Heart left ventricle (tissue), 16 donors: ENCODE data around the gene RAB43. TPM values are rescaled to one million over a fixed set of nuclear protein-coding genes. Genes with fewer than 3 reads are reported as not detected.

ENCODE experiments used
- ATAC-seq, 4 donors: fragments of 200-7000 bp; cut with Tn5 transposase; one replicate each; pipeline ENCODE4 v1.9.1; 2020 to 2022; ENCODE audit warnings: moderate library complexity in 4 of 4, mild to moderate bottlenecking in 3 of 4, moderate number of reproducible peaks in 1 of 4
- DNase-seq, 5 donors: peaks; one replicate each; pipeline ENCODE4 v3.0.0-alpha.2; 2020
- H3K27ac ChIP-seq, 12 donors: fragments of 200-600 bp; sonication (generic) in 4 of 12; one replicate each; pipeline versions ENCODE4 v1.5.0 to v1.8.0; 2016 to 2022; ENCODE audit warnings: mild to moderate bottlenecking in 2 of 12
- H3K27me3 ChIP-seq, 9 donors: fragments of 200-600 bp; sonication (generic) in 2 of 9; one replicate each; pipeline versions ENCODE4 v1.5.1 to v1.8.0; 2016 to 2022; ENCODE audit warnings: mild to moderate bottlenecking in 3 of 9
- H3K36me3 ChIP-seq, 9 donors: fragments of 200-600 bp; sonication (generic) in 2 of 9; one replicate each; pipeline versions ENCODE4 v1.5.0 to v1.8.0; 2018 to 2022; ENCODE audit warnings: mild to moderate bottlenecking in 2 of 9
- H3K4me1 ChIP-seq, 12 donors: fragments of 200-600 bp; sonication (generic) in 4 of 12; one replicate each; pipeline versions ENCODE4 v1.5.0 to v1.8.0; 2016 to 2022; ENCODE audit warnings: mild to moderate bottlenecking in 3 of 12
- H3K4me3 ChIP-seq, 12 donors: fragments of 200-600 bp; sonication (generic) in 4 of 12; one replicate each; pipeline versions ENCODE4 v1.5.0 to v1.8.0; 2017 to 2022; ENCODE audit warnings: mild to moderate bottlenecking in 9 of 12, moderate library complexity in 4 of 12
- H3K9me3 ChIP-seq, 12 donors: fragments of 200-600 bp; sonication (generic) in 4 of 12; one replicate each; pipeline versions ENCODE4 v1.5.0 to v1.8.0; 2016 to 2022; ENCODE audit warnings: mild to moderate bottlenecking in 1 of 12
- CTCF ChIP-seq, 12 donors: fragments of 200-600 bp; sonication (generic) in 4 of 12; IDR thresholded peaks; one replicate each; pipeline versions ENCODE4 v1.5.0 to v1.8.0; 2018 to 2022; ENCODE audit warnings: antibody characterized with exemption in 12 of 12, mild to moderate bottlenecking in 5 of 12
- POLR2A ChIP-seq, 2 donors: fragments of 450-650 bp; IDR thresholded peaks; one replicate each; pipeline ENCODE4 v1.6.1; 2017; ENCODE audit warnings: antibody characterized with exemption in 2 of 2, mild to moderate bottlenecking in 2 of 2, moderate library complexity in 2 of 2
- WGBS, 4 donors: extraction: QIAGEN DNeasy Blood & Tissue Kit in 2 of 4; methylation state at CpG; one replicate each; pipeline versions ENCODE4 v1.1.5 to v1.1.7; 2013 to 2018; 5-methylcytosine and 5-hydroxymethylcytosine counted together
- intact Hi-C, 10 donors: fragments of 100-400 bp; cut with DNase I; formaldehyde crosslinking; loops; one replicate each; pipeline versions ENCODE4 v1.11.1 to v1.14.2; 2022
- polyA plus RNA-seq, 2 donors: library from polyadenylated mRNA; stranded (reverse); fragments of 200-250 nt; gene quantifications; one replicate each; pipeline ENCODE4 v1.2.3, GENCODE V29; 2013
- total RNA-seq, 9 donors: library from RNA; depleted of rRNA in 2 of 9; stranded (reverse); fragments of >200 nt in 2 of 9; fragmentation: NEBNext Ultra II Directional in 3 of 9; extraction: Animal tissue kit (Norgen Biotek cat#: 25700) in 3 of 9; gene quantifications; one replicate each; pipeline versions ENCODE4 v1.1.0 to v1.2.4, GENCODE V29; 2016 to 2023
- donor health status: ischemic (EF 13 %, LVEDD 7.1; RV severe dilation, severe dysfunction).
- donor health status: healthy with polysubstance abuse.
- donor health status: DM: no; HTN: yes; CAD: no.
- donor health status: DM: no; HTN: no; CAD: no.
- donor health status: ischemic (EF 25% LVEDD 6.9; RV normal size, moderate dysfunction).
- donor health status: ischemic (EF 25% LVEDD 5.7; RV mildly dilated, moderate dysfunction).
- donor health status: healthy.
- donor health status: DM: yes; HTN: yes; CAD: no.
- donor health status: ischemic (EF 35%, LVEDD 5.7; RV mildly dilated, moderate dysfunction).
- donor health status: nonischemic (EF 11% LVEDD 7.7; RV severe dilation, severe dysfunction).
- donor health status: DM: yes; HTN: yes; CAD: no.
- donor health status: PGD.
- donor health status: ischemic (EF 29% LVEDD 5.4; RV normal size, mild dysfunction).
- donor health status: nonischemic (EF 23%, LVEDD 6.1; RV moderate dilation, normal function).

The RAB43 gene
- total and polyA plus RNA-seq, 11 donors: 1.3 to 10.3 (median 3.3) TPM

GRCh38 chr3:129123314-129124060 is 1.9 kb upstream of the RAB43 start:
- TF ChIP-seq POLR2A (IDR thresholded peaks at IDR 0.05) (no peak), CTCF (IDR thresholded peaks at IDR 0.05) (no peak)
- peak overlapping the region in 1 of 12 donors; percentile 6 for H3K27ac ChIP-seq
- no peaks in the 10 kb centered on the region for H3K9me3 ChIP-seq
- ATAC-seq (no peak), DNase-seq (no peak)
- peaks cover 10 to 26% (median 17%) of the 10 kb centered on the region in 12 donors for H3K4me1 ChIP-seq
- peaks cover 0 to 19% (median 14%) of the 10 kb centered on the region in 9 donors for H3K36me3 ChIP-seq
- no peak overlapping the region for H3K4me3 ChIP-seq
- intact Hi-C loops: loop anchor here in 2 of 10 donors (5.0 kb wide), 2 partner anchors 59 to 71 kb away; partner anchors contain the start of gene CNBP (in 1 of the 2)
- no peaks in the 10 kb centered on the region for H3K27me3 ChIP-seq
- WGBS, 4 donors: 66 to 69% (median 67%) methylated on average over 5 of the region's 5 CpGs

GRCh38 chr3:129122412-129123011 is 908 bp upstream of the RAB43 start:
- 39 to 45% (median 43%) methylated on average over 14 to 18 of the region's 18 CpGs for WGBS, 4 donors
- H3K36me3 ChIP-seq: peaks cover 0 to 17% (median 14%) of the 10 kb centered on the region in 9 donors
- H3K4me1 ChIP-seq: peaks cover 10 to 30% (median 19%) of the 10 kb centered on the region in 12 donors
- DNase-seq (peak in 1 of 5 donors; percentile 31), ATAC-seq (peak in 2 of 4 donors; percentile 2 to 5)
- peak overlapping the region in 8 of 12 donors; percentile 66 to 97 (median 89) for H3K4me3 ChIP-seq
- H3K27me3 ChIP-seq: no peaks in the 10 kb centered on the region
- H3K27ac ChIP-seq: peak overlapping the region in 11 of 12 donors; percentile 63 to 97 (median 92)
- H3K9me3 ChIP-seq: no peaks in the 10 kb centered on the region
- intact Hi-C loops: loop anchor here in 2 of 10 donors (5.0 kb wide), 2 partner anchors 60 to 70 kb away; partner anchors contain the start of gene CNBP (in 1 of the 2)
- TF ChIP-seq CTCF (IDR thresholded peaks at IDR 0.05) (no peak), POLR2A (IDR thresholded peaks at IDR 0.05) (no peak)

GRCh38 chr3:129121016-129121791 is 400 bp downstream of the RAB43 start:
- intact Hi-C loops: loop anchor here in 3 of 10 donors (2.0 to 5.0 kb wide), 3 partner anchors 61 to 69 kb away; partner anchors contain the start of gene CNBP (in 1 of the 3)
- Histone ChIP-seq H3K4me3 (peak overlapping the region; percentile 66 to 97 (median 89)), H3K4me1 (peaks cover 10 to 43% (median 27%) of the 10 kb centered on the region in 12 donors), H3K27ac (peak overlapping the region; percentile 73 to 97 (median 92)), H3K36me3 (peaks cover 0 to 15% (median 11%) of the 10 kb centered on the region in 9 donors), H3K9me3 (no peaks in the 10 kb centered on the region), H3K27me3 (no peaks in the 10 kb centered on the region)
- peak in 3 of 4 donors; percentile 5 to 7 (median 7) for ATAC-seq
- no peak for TF ChIP-seq CTCF (IDR thresholded peaks at IDR 0.05)
- peak in 1 of 2 donors; percentile 30 for TF ChIP-seq POLR2A (IDR thresholded peaks at IDR 0.05)
- peak in 2 of 5 donors; percentile 33 to 72 for DNase-seq
- WGBS, 4 donors: 0 to 1% (median 1%) methylated on average over 24 to 80 of the region's 80 CpGs
